Astrocyte (in vitro differentiated cells and primary cell): ENCODE results near the gene MICAL2. TPM values are rescaled to one million over a fixed set of nuclear protein-coding genes. Genes with fewer than 3 reads are reported as not detected.
A peak's percentile ranks its signal among the peaks of the same experiment; 100 is the strongest.

Experiments
- DNase-seq: peaks from one replicate; pipeline ENCODE4 v3.0.0-alpha.2; 2010; ENCODE audit warnings: low read depth
- FAIRE-seq: peaks from 2 replicates; lab custom pipeline; 2011; peaks lifted over from hg19 to GRCh38; lab: Jason Lieb, UNC
- H2AFZ ChIP-seq: 2 replicates; pipeline ENCODE4 v1.6.0; 2012; ENCODE audit warnings: low read depth, low read length, inconsistent platforms
- H3K27ac ChIP-seq: 2 replicates; pipeline ENCODE4 v1.5.1; 2011; ENCODE audit warnings: low read depth, low read length, inconsistent platforms
- H3K27me3 ChIP-seq: 2 replicates; pipeline ENCODE4 v1.6.0; 2011; ENCODE audit warnings: low read length, inconsistent platforms; ENCODE audit not compliant: insufficient read depth
- H3K36me3 ChIP-seq: 2 replicates; pipeline ENCODE4 v1.5.1; 2011; ENCODE audit warnings: low read length, inconsistent platforms; ENCODE audit not compliant: insufficient read depth
- H3K4me1 ChIP-seq: 2 replicates; pipeline ENCODE4 v1.5.1; 2011; ENCODE audit warnings: low read length, inconsistent platforms; ENCODE audit not compliant: insufficient read depth
- H3K4me2 ChIP-seq: 2 replicates; pipeline ENCODE4 v1.6.0; 2012; ENCODE audit warnings: low read length, inconsistent platforms
- H3K4me3 ChIP-seq: 2 replicates; pipeline ENCODE4 v1.5.1; 2011; ENCODE audit warnings: low read depth, mild to moderate bottlenecking, low read length, inconsistent platforms; ENCODE audit not compliant: insufficient read depth
- H3K79me2 ChIP-seq: 2 replicates; pipeline ENCODE4 v1.6.0; 2012; ENCODE audit warnings: mild to moderate bottlenecking, low read length, inconsistent platforms; ENCODE audit not compliant: insufficient read depth
- H3K9ac ChIP-seq: 2 replicates; pipeline ENCODE4 v1.6.0; 2012; ENCODE audit warnings: mild to moderate bottlenecking, low read length, inconsistent platforms
- H3K9me3 ChIP-seq: 2 replicates; pipeline ENCODE4 v1.5.1; 2012; ENCODE audit warnings: low read depth, mild to moderate bottlenecking, low read length, inconsistent platforms; ENCODE audit not compliant: insufficient read depth
- H4K20me1 ChIP-seq: 2 replicates; pipeline ENCODE4 v1.6.0; 2012; ENCODE audit warnings: low read length, inconsistent platforms; ENCODE audit not compliant: insufficient read depth
- H3K27ac Mint-ChIP-seq: one replicate; pipeline ENCODE4 v1.8.0; 2021; ENCODE audit warnings: mild to moderate bottlenecking, mixed read lengths; ENCODE audit not compliant: unreplicated experiment
- H3K27me3 Mint-ChIP-seq: one replicate; pipeline ENCODE4 v1.8.0; 2021; ENCODE audit warnings: low read depth, mixed read lengths; ENCODE audit not compliant: unreplicated experiment
- H3K36me3 Mint-ChIP-seq: one replicate; pipeline ENCODE4 v1.8.0; 2021; ENCODE audit warnings: low read depth, mixed read lengths; ENCODE audit not compliant: unreplicated experiment
- H3K4me1 Mint-ChIP-seq: one replicate; pipeline ENCODE4 v1.8.0; 2021; ENCODE audit warnings: low read depth, mixed read lengths; ENCODE audit not compliant: unreplicated experiment
- H3K4me3 Mint-ChIP-seq: one replicate; pipeline ENCODE4 v1.8.0; 2021; ENCODE audit warnings: mild to moderate bottlenecking, moderate library complexity, mixed read lengths; ENCODE audit not compliant: unreplicated experiment
- H3K9me3 Mint-ChIP-seq: one replicate; pipeline ENCODE4 v1.8.0; 2021; ENCODE audit warnings: mild to moderate bottlenecking, mixed read lengths; ENCODE audit not compliant: unreplicated experiment
- EZH2 ChIP-seq: IDR thresholded peaks from 2 replicates; pipeline ENCODE4 v1.6.1; 2012; ENCODE audit warnings: mild to moderate bottlenecking, low read length, inconsistent platforms; ENCODE audit not compliant: insufficient read depth
- total RNA-seq: library from RNA; stranded (reverse); gene quantifications from 2 replicates; pipeline ENCODE4 v1.2.1, GENCODE V29; 2021
- TF ChIP-seq, protein P1 (sequence below): IDR thresholded peaks from 2 replicates; pipeline ENCODE4 v1.5.1; 2011; ENCODE audit warnings: low read depth, mild to moderate bottlenecking, inconsistent platforms, low read length, moderate library complexity; ENCODE audit not compliant: insufficient read depth

Gene MICAL2
- total RNA-seq, 1 donor from 2014 or later: 357 TPM

GRCh38 chr11:12112750-12113149 lies 2.4 kb downstream of the MICAL2 start:
- no peaks in the 10 kb centered on the region for H3K27me3 ChIP-seq
- H3K4me1 ChIP-seq: peaks cover 52% of the 10 kb centered on the region
- H3K36me3 Mint-ChIP-seq: peaks cover 25% of the 10 kb centered on the region
- peak overlapping the region; percentile 97 for H3K4me3 Mint-ChIP-seq
- H4K20me1 ChIP-seq: peaks cover 54% of the 10 kb centered on the region
- peak overlapping the region; percentile 98 for H3K4me2 ChIP-seq
- peaks cover 72% of the 10 kb centered on the region for H3K79me2 ChIP-seq
- peaks cover 52% of the 10 kb centered on the region for H3K4me1 Mint-ChIP-seq
- H2AFZ ChIP-seq: no peak overlapping the region
- no peaks in the 10 kb centered on the region for H3K9me3 ChIP-seq
- FAIRE-seq (no peak), DNase-seq (no peak)
- H3K27ac Mint-ChIP-seq: peak overlapping the region; percentile 72
- H3K4me3 ChIP-seq: peak overlapping the region; percentile 81
- peak overlapping the region; percentile 95 for H3K9ac ChIP-seq
- H3K27me3 Mint-ChIP-seq: no peaks in the 10 kb centered on the region
- H3K36me3 ChIP-seq: peaks cover 34% of the 10 kb centered on the region
- TF ChIP-seq, protein P1, sequence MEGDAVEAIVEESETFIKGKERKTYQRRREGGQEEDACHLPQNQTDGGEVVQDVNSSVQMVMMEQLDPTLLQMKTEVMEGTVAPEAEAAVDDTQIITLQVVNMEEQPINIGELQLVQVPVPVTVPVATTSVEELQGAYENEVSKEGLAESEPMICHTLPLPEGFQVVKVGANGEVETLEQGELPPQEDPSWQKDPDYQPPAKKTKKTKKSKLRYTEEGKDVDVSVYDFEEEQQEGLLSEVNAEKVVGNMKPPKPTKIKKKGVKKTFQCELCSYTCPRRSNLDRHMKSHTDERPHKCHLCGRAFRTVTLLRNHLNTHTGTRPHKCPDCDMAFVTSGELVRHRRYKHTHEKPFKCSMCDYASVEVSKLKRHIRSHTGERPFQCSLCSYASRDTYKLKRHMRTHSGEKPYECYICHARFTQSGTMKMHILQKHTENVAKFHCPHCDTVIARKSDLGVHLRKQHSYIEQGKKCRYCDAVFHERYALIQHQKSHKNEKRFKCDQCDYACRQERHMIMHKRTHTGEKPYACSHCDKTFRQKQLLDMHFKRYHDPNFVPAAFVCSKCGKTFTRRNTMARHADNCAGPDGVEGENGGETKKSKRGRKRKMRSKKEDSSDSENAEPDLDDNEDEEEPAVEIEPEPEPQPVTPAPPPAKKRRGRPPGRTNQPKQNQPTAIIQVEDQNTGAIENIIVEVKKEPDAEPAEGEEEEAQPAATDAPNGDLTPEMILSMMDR: no peak
- no peak for TF ChIP-seq EZH2
- H3K27ac ChIP-seq: peak overlapping the region; percentile 84
- H3K9me3 Mint-ChIP-seq: no peaks in the 10 kb centered on the region

- Mint-ChIP-seq H3K36me3 (peaks cover 29% of the 10 kb centered on the region), H3K27me3 (no peaks in the 10 kb centered on the region), H3K4me1 (peaks cover 58% of the 10 kb centered on the region), H3K27ac (peak overlapping the region; percentile 72), H3K4me3 (peak overlapping the region; percentile 97), H3K9me3 (no peaks in the 10 kb centered on the region)
- no peak for FAIRE-seq
- Histone ChIP-seq H2AFZ (no peak overlapping the region), H4K20me1 (peaks cover 59% of the 10 kb centered on the region), H3K9ac (peak overlapping the region; percentile 95), H3K4me3 (peak overlapping the region; percentile 81), H3K4me1 (peaks cover 56% of the 10 kb centered on the region), H3K4me2 (peak overlapping the region; percentile 98), H3K27ac (peak overlapping the region; percentile 84), H3K36me3 (peaks cover 39% of the 10 kb centered on the region), H3K9me3 (no peaks in the 10 kb centered on the region), H3K79me2 (peaks cover 78% of the 10 kb centered on the region), H3K27me3 (no peaks in the 10 kb centered on the region)
- DNase-seq: peak; percentile 48
- TF ChIP-seq, protein P1: no peak
- TF ChIP-seq EZH2: no peak
These were observed 2.9 kb downstream of the MICAL2 start for GRCh38 chr11:12113294-12113693.
